HEK293 (cell line): Measurements from ENCODE around the gene PPP4C.

ENCODE experiments used
- CTCF ChIA-PET: fragments of 350-600 bp; formaldehyde crosslinking; extraction: SDS; loops from one replicate; lab custom pipeline; 2021; ENCODE audit warnings: antibody characterized with exemption; lab: Yijun Ruan, JAX
- POLR2A ChIA-PET: fragments of 300-600 bp; formaldehyde crosslinking; extraction: SDS; loops from one replicate; lab custom pipeline; 2020; ENCODE audit warnings: antibody characterized with exemption, inconsistent platforms; lab: Yijun Ruan, JAX
- H3K27ac ChIP-seq: fragments of 200-500 bp; sonication (Bioruptor generic); 2 replicates; pipeline ENCODE4 v1.5.1; 2014; ENCODE audit warnings: low read depth, low read length, control low read depth, inconsistent platforms; ENCODE audit errors: extremely low read depth
- H3K36me3 ChIP-seq, 2 experiments: fragments of 200-500 bp in 1 of 2; sonication (Bioruptor generic) in 1 of 2; 1 replicate in 1 of 2; 2 replicates in 1 of 2; pipeline ENCODE4 v1.5.1; 2014 to 2017; ENCODE audit warnings: inconsistent platforms in 2 of 2, low read length in 2 of 2; ENCODE audit not compliant: control insufficient read depth in 2 of 2, insufficient read depth in 1 of 2
- H3K4me1 ChIP-seq: fragments of 200-500 bp; sonication (Bioruptor generic); 2 replicates; pipeline ENCODE4 v1.5.1; 2014; ENCODE audit warnings: mild to moderate bottlenecking, low read length, inconsistent platforms; ENCODE audit not compliant: control insufficient read depth, insufficient read depth
- H3K4me3 ChIP-seq: 2 replicates; pipeline ENCODE4 v1.5.1; 2011; ENCODE audit warnings: low read depth, mild to moderate bottlenecking, control low read depth, low read length, moderate library complexity
- H3K9me3 ChIP-seq: fragments of 200-500 bp; sonication (Bioruptor generic); 2 replicates; pipeline ENCODE4 v1.5.1; 2014; ENCODE audit warnings: low read depth, low read length, inconsistent platforms; ENCODE audit not compliant: control insufficient read depth, insufficient read depth
- KLF1 ChIP-seq: fragments of 450-650 bp; formaldehyde crosslinking; IDR thresholded peaks from 2 replicates; pipeline ENCODE4 v1.5.1; 2016; ENCODE audit warnings: missing biosample characterization, missing genetic modification characterization
- SP2 ChIP-seq: fragments of 450-650 bp; formaldehyde crosslinking; IDR thresholded peaks from 2 replicates; pipeline ENCODE4 v1.5.1; 2016; ENCODE audit warnings: missing biosample characterization, missing genetic modification characterization
- ZBTB1 ChIP-seq: fragments of 450-650 bp; formaldehyde crosslinking; IDR thresholded peaks from 2 replicates; pipeline ENCODE4 v1.5.1; 2016; ENCODE audit warnings: missing biosample characterization, missing genetic modification characterization
- ZBTB44 ChIP-seq: fragments of 450-650 bp; IDR thresholded peaks from 2 replicates; pipeline ENCODE4 v1.5.1; 2018; ENCODE audit warnings: missing biosample characterization, mild to moderate bottlenecking, missing genetic modification characterization
- ZBTB6 ChIP-seq: fragments of 450-650 bp; formaldehyde crosslinking; IDR thresholded peaks from 2 replicates; pipeline ENCODE4 v1.5.1; 2017; ENCODE audit warnings: missing biosample characterization, missing genetic modification characterization
- ZBTB7A ChIP-seq: fragments of 450-650 bp; formaldehyde crosslinking; IDR thresholded peaks from 2 replicates; pipeline ENCODE4 v1.5.1; 2016; ENCODE audit warnings: low read depth, missing biosample characterization, missing genetic modification characterization
- ZNF274 ChIP-seq, 2 experiments: fragments of 200-500 bp in 1 of 2; fragments of 450-650 bp in 1 of 2; sonication (Bioruptor generic) in 1 of 2; formaldehyde crosslinking in 1 of 2; IDR thresholded peaks; 2 replicates each; pipeline versions ENCODE4 v1.5.1 to v1.6.1; 2014 to 2016; ENCODE audit warnings: borderline replicate concordance in 1 of 2, inconsistent platforms in 1 of 2, low read length in 1 of 2, missing biosample characterization in 1 of 2, missing genetic modification characterization in 1 of 2
- ZNF292 ChIP-seq: fragments of 450-650 bp; formaldehyde crosslinking; IDR thresholded peaks from 2 replicates; pipeline ENCODE4 v1.5.1; 2016; ENCODE audit warnings: low read depth, missing biosample characterization, missing genetic modification characterization, borderline replicate concordance
- ZNF324 ChIP-seq: fragments of 450-650 bp; formaldehyde crosslinking; IDR thresholded peaks from 2 replicates; pipeline ENCODE4 v1.5.1; 2016; ENCODE audit warnings: missing biosample characterization, missing genetic modification characterization
- ZNF571 ChIP-seq: fragments of 450-650 bp; formaldehyde crosslinking; IDR thresholded peaks from 2 replicates; pipeline ENCODE4 v1.5.0; 2017; ENCODE audit warnings: missing biosample characterization, missing genetic modification characterization
- ZNF600 ChIP-seq: fragments of 450-650 bp; formaldehyde crosslinking; IDR thresholded peaks from 2 replicates; pipeline ENCODE4 v1.5.1; 2016; ENCODE audit warnings: missing biosample characterization, missing genetic modification characterization
- ZNF624 ChIP-seq: fragments of 450-650 bp; formaldehyde crosslinking; IDR thresholded peaks from 2 replicates; pipeline ENCODE4 v1.5.1; 2017; ENCODE audit warnings: missing biosample characterization, missing genetic modification characterization
- ZNF654 ChIP-seq: fragments of 450-650 bp; formaldehyde crosslinking; IDR thresholded peaks from 2 replicates; pipeline ENCODE4 v1.5.1; 2016; ENCODE audit warnings: low read depth, missing biosample characterization, missing genetic modification characterization
- ZNF664 ChIP-seq: fragments of 450-650 bp; formaldehyde crosslinking; IDR thresholded peaks from 2 replicates; pipeline ENCODE4 v1.5.1; 2016; ENCODE audit warnings: missing biosample characterization, missing genetic modification characterization
- ZSCAN4 ChIP-seq: fragments of 450-650 bp; formaldehyde crosslinking; IDR thresholded peaks from 2 replicates; pipeline ENCODE4 v1.5.1; 2017; ENCODE audit warnings: missing biosample characterization, missing genetic modification characterization
- TF ChIP-seq, protein P1 (sequence below): fragments of 450-650 bp; formaldehyde crosslinking; IDR thresholded peaks from 2 replicates; pipeline ENCODE4 v1.5.1; 2016; ENCODE audit warnings: missing biosample characterization, missing genetic modification characterization
- TF ChIP-seq, protein P2 (sequence below): fragments of 450-650 bp; formaldehyde crosslinking; IDR thresholded peaks from 2 replicates; pipeline ENCODE4 v1.5.1; 2017; ENCODE audit warnings: missing biosample characterization, missing genetic modification characterization
- TF ChIP-seq, protein P3 (sequence below): fragments of 450-650 bp; formaldehyde crosslinking; IDR thresholded peaks from 2 replicates; pipeline ENCODE4 v1.5.1; 2016; ENCODE audit warnings: missing biosample characterization, missing genetic modification characterization

PPP4C gene

GRCh38 chr16:30083216-30084055 lies 7.6 kb downstream of the PPP4C start (continued):
- TF ChIP-seq, protein P1, sequence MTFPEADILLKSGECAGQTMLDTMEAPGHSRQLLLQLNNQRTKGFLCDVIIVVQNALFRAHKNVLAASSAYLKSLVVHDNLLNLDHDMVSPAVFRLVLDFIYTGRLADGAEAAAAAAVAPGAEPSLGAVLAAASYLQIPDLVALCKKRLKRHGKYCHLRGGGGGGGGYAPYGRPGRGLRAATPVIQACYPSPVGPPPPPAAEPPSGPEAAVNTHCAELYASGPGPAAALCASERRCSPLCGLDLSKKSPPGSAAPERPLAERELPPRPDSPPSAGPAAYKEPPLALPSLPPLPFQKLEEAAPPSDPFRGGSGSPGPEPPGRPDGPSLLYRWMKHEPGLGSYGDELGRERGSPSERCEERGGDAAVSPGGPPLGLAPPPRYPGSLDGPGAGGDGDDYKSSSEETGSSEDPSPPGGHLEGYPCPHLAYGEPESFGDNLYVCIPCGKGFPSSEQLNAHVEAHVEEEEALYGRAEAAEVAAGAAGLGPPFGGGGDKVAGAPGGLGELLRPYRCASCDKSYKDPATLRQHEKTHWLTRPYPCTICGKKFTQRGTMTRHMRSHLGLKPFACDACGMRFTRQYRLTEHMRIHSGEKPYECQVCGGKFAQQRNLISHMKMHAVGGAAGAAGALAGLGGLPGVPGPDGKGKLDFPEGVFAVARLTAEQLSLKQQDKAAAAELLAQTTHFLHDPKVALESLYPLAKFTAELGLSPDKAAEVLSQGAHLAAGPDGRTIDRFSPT, result 0 out of 2 replicates have a peak, but pooled peaks have one; percentile 32
- no peak for TF ChIP-seq ZNF571 (tag by site-specific recombination)
- TF ChIP-seq, protein P2, sequence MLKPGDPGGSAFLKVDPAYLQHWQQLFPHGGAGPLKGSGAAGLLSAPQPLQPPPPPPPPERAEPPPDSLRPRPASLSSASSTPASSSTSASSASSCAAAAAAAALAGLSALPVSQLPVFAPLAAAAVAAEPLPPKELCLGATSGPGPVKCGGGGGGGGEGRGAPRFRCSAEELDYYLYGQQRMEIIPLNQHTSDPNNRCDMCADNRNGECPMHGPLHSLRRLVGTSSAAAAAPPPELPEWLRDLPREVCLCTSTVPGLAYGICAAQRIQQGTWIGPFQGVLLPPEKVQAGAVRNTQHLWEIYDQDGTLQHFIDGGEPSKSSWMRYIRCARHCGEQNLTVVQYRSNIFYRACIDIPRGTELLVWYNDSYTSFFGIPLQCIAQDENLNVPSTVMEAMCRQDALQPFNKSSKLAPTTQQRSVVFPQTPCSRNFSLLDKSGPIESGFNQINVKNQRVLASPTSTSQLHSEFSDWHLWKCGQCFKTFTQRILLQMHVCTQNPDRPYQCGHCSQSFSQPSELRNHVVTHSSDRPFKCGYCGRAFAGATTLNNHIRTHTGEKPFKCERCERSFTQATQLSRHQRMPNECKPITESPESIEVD, result no peak
- TF ChIP-seq, all 188 proteins: peak for 3

- peaks cover 24 to 76% of the 10 kb centered on the region in 2 experiments; a peak in 2 of 3 replicates for H3K36me3 ChIP-seq
- H3K27ac ChIP-seq, result no peak overlapping the region
- ChIA-PET POLR2A (interaction anchor here (0.6 to 2.9 kb wide), 3 partner anchors 18 to 404 kb away, joined by 4 to 13 read pairs (median 7); partner anchors contain the start of gene ALDOA), CTCF (no interaction called here)
- H3K4me1 ChIP-seq, result no peaks in the 10 kb centered on the region
- H3K9me3 ChIP-seq, result no peaks in the 10 kb centered on the region
- TF ChIP-seq ZBTB6 (tag by site-specific recombination) (0 out of 2 replicates have a peak, but pooled peaks have one; percentile 24), ZBTB7A (tag by site-specific recombination) (0 out of 2 replicates have a peak, but pooled peaks have one; percentile 1), ZNF324 (tag by site-specific recombination) (no peak), ZNF600 (peak; percentile 97), SP2 (0 out of 2 replicates have a peak, but pooled peaks have one; percentile 18), ZSCAN4 (tag by site-specific recombination) (peak; percentile 53; the same call in 1 of the 2 replicates), ZBTB44 (tag by site-specific recombination) (no peak)
- H3K4me3 ChIP-seq, result no peak overlapping the region
Observed at GRCh38 chr16:30084096-30084815, 8.5 kb downstream of the PPP4C start.

DNA sequence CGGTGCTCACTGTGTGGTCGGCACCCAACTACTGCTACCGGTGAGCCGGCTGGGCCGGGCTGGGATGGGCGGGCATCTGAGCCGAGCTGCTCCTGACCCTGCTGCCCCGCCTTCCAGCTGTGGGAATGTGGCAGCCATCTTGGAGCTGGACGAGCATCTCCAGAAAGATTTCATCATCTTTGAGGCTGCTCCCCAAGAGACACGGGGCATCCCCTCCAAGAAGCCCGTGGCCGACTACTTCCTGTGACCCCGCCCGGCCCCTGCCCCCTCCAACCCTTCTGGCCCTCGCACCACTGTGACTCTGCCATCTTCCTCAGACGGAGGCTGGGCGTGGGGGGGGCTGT lies 9.0 kb downstream of the PPP4C start:
- Histone ChIP-seq H3K4me3 (no peak overlapping the region), H3K4me1 (no peaks in the 10 kb centered on the region), H3K36me3 (peaks cover 19 to 70% of the 10 kb centered on the region in 2 experiments; a peak in 2 of 3 replicates), H3K9me3 (no peaks in the 10 kb centered on the region), H3K27ac (no peak overlapping the region)
- ChIA-PET CTCF (no interaction called here), POLR2A (interaction anchor here (0.5 to 2.9 kb wide), 4 partner anchors 19 to 325 kb away, joined by 4 to 13 read pairs (median 4); partner anchors contain the start of gene ALDOA)
- TF ChIP-seq, protein P3, sequence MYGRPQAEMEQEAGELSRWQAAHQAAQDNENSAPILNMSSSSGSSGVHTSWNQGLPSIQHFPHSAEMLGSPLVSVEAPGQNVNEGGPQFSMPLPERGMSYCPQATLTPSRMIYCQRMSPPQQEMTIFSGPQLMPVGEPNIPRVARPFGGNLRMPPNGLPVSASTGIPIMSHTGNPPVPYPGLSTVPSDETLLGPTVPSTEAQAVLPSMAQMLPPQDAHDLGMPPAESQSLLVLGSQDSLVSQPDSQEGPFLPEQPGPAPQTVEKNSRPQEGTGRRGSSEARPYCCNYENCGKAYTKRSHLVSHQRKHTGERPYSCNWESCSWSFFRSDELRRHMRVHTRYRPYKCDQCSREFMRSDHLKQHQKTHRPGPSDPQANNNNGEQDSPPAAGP, result no peak
- TF ChIP-seq KLF1 (no peak), ZBTB44 (tag by site-specific recombination) (no peak), ZNF664 (tag by site-specific recombination) (no peak), ZBTB1 (tag by site-specific recombination) (no peak), ZNF292 (tag by site-specific recombination) (no peak), ZNF654 (tag by site-specific recombination) (no peak), ZNF624 (tag by site-specific recombination) (no peak), ZNF274 (IDR thresholded peaks at IDR 0.05; ENCODE audit: low read length) (no peak), ZNF274 (tag by site-specific recombination; IDR thresholded peaks at IDR 0.05; ENCODE audit: borderline replicate concordance) (no peak)
